ENCODE data around the gene FRYL. TPM values are rescaled to one million over a fixed set of nuclear protein-coding genes. Genes with fewer than 3 reads are reported as not detected.
A peak's percentile ranks its signal among the peaks of the same experiment; 100 is the strongest.

FRYL gene
- total RNA-seq, 3 donors from 2014 or later, result 205 to 416 (median 330) TPM

DNA sequence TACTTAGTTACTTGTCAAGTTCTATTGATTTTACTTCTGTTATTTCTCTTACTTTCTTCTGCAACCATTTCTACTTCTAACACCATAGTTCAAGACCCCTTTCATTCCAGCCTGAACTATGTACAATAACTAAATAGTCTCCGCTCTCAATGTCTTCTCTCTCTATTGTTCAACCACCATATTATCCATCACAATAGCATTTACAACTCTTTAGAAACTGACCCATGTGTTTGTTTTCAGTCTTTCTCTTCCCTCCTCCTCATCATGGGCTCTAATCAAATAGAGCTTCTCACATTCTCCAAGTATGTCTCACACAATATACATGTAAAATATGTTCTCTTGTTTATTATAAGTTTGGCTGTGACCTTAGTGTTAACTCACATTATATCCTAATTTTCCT, 146.4 kb downstream of the FRYL start:
- no peaks in the 10 kb centered on the region for H3K9me3 ChIP-seq
- peaks cover 22% of the 10 kb centered on the region for H3K4me1 ChIP-seq (ENCODE audit: low read depth)
- DNase-seq (no peak), ATAC-seq (no peak)
- no peak overlapping the region for H3K4me3 ChIP-seq
- intact Hi-C loops (cut with DNase I, micrococcal nuclease), result no loop called here
- H3K36me3 ChIP-seq (ENCODE audit: low read depth), result no peaks in the 10 kb centered on the region
- TF ChIP-seq CTCF (IDR thresholded peaks at IDR 0.05), result no peak

- TF ChIP-seq CTCF (IDR thresholded peaks at IDR 0.05), result no peak
- ATAC-seq (no peak), DNase-seq (no peak)
- intact Hi-C loops (cut with DNase I, micrococcal nuclease), result no loop called here
- H3K9me3 ChIP-seq, result no peaks in the 10 kb centered on the region
- no peak overlapping the region for H3K4me3 ChIP-seq
- H3K4me1 ChIP-seq (ENCODE audit: low read depth), result peaks cover 6% of the 10 kb centered on the region
- no peaks in the 10 kb centered on the region for H3K36me3 ChIP-seq (ENCODE audit: low read depth)
These were observed 150.6 kb downstream of the FRYL start for GRCh38 chr4:48629458-48629857.

- Histone ChIP-seq H3K9me3 (no peaks in the 10 kb centered on the region), H3K4me1 (ENCODE audit: low read depth) (peaks cover 18% of the 10 kb centered on the region), H3K36me3 (ENCODE audit: low read depth) (no peaks in the 10 kb centered on the region), H3K4me3 (no peak overlapping the region)
- no peak for TF ChIP-seq CTCF (IDR thresholded peaks at IDR 0.05)
- intact Hi-C loops (cut with DNase I, micrococcal nuclease), result no loop called here
- peak; percentile 29 for ATAC-seq
- no peak for DNase-seq
These were observed 156.8 kb downstream of the FRYL start for GRCh38 chr4:48623182-48623780.

DNA sequence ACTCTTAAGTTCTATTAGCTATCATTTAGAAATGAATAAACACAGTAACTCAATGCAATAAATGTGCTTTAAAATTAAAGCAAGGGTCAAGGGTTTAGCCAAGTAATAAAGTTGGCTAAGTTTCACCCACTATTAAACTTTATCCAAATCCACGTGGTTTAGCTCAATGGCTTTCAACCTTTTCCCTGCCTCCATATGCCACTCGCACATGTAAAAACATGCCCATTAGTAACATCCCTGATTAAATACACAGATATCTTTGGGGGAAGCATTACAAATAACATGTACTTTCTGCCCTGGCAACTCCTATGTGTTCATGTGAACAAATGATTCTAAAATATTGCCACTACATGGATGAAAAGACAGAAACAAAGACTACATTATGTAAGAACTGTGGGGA, 159.2 kb downstream of the FRYL start:
- ATAC-seq (peak; percentile 41), DNase-seq (no peak)
- intact Hi-C loops (cut with DNase I, micrococcal nuclease), result no loop called here
- no peak for TF ChIP-seq CTCF (IDR thresholded peaks at IDR 0.05)
- Histone ChIP-seq H3K4me1 (ENCODE audit: low read depth) (peaks cover 18% of the 10 kb centered on the region), H3K36me3 (ENCODE audit: low read depth) (no peaks in the 10 kb centered on the region), H3K9me3 (no peaks in the 10 kb centered on the region), H3K4me3 (no peak overlapping the region)

- Histone ChIP-seq H3K9me3 (no peaks in the 10 kb centered on the region), H3K4me1 (ENCODE audit: low read depth) (peaks cover 18% of the 10 kb centered on the region), H3K36me3 (ENCODE audit: low read depth) (no peaks in the 10 kb centered on the region), H3K4me3 (no peak overlapping the region)
- ATAC-seq (peak; percentile 35), DNase-seq (no peak)
- intact Hi-C loops (cut with DNase I, micrococcal nuclease), result no loop called here
- no peak for TF ChIP-seq CTCF (IDR thresholded peaks at IDR 0.05)
These were observed 160.0 kb downstream of the FRYL start for GRCh38 chr4:48620093-48620492.

DNA sequence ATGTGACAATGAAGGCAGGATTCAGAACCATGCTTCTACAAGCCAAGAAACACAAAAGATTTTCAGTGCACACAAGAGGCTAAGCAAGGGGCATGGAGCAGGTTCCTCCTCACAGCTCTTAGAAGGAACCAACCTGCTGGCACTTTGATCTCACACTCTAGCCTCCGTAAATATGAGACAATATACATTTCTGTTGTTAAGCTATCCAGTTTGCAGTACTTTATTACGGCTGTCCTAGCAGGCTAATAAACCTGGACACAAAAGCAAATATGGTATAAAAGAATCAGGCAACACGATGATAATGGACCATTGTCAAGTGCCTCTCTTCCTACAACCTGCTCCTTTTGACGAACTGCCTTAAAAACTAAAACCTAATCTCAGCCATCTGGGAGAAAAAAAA, 175.6 kb downstream of the FRYL start:
- intact Hi-C loops (cut with DNase I, micrococcal nuclease), result loop anchor here in 1 of 2 donors (10.0 kb wide), 1 partner anchor 70 kb away; no protein-coding TSS in a partner anchor

More for the DNA sequence above, 175.6 kb downstream of the FRYL start:
- H3K4me1 ChIP-seq (ENCODE audit: low read depth), result peaks cover 32% of the 10 kb centered on the region
- H3K9me3 ChIP-seq, result no peaks in the 10 kb centered on the region
- no peak for TF ChIP-seq CTCF (IDR thresholded peaks at IDR 0.05)
- H3K4me3 ChIP-seq, result no peak overlapping the region
- ATAC-seq (peak; percentile 77), DNase-seq (peak in 1 of 3 donors; percentile 61)
- H3K36me3 ChIP-seq (ENCODE audit: low read depth), result no peaks in the 10 kb centered on the region
